Right forelimb (tissue), 1 donor: Measurements from ENCODE around the gene RIPK3.
"Not testable (repeated sequence)": the region's sequence is repeated elsewhere in the genome, so short reads cannot be mapped to it uniquely, and the experiment has no call there.

Experiments
- DNase-seq: peaks from one replicate; pipeline ENCODE4 v3.0.0-alpha.2; 2018

The RIPK3 gene

GRCh38 chr14:24339284-24340151 lies at the start of gene RIPK3:
RIPK3 (minus strand) TSS chr14:24339991; CDS start chr14:24339826, 165 bp downstream.
- DNase-seq, result no peak

- no peak for DNase-seq
These were observed 49.5 kb upstream of the RIPK3 start for GRCh38 chr14:24389226-24389848.

GRCh38 chr14:24388474-24389179 lies 48.8 kb upstream of the RIPK3 start:
- DNase-seq, result no peak

GRCh38 chr14:24387579-24387978 lies 47.8 kb upstream of the RIPK3 start:
- DNase-seq, result not testable (repeated sequence)

- DNase-seq, result no peak
These were observed 47.2 kb upstream of the RIPK3 start for GRCh38 chr14:24387009-24387345.

GRCh38 chr14:24385524-24385923 lies 45.7 kb upstream of the RIPK3 start:
- DNase-seq, result no peak

GRCh38 chr14:24384169-24384568 lies 44.4 kb upstream of the RIPK3 start:
- DNase-seq, result no peak

- no peak for DNase-seq
These were observed 42.2 kb upstream of the RIPK3 start for GRCh38 chr14:24382064-24382371.

GRCh38 chr14:24381363-24382063 lies 41.7 kb upstream of the RIPK3 start:
- no peak for DNase-seq

- no peak for DNase-seq
These were observed 40.3 kb upstream of the RIPK3 start for GRCh38 chr14:24379907-24380730.

GRCh38 chr14:24378981-24379906 lies 39.5 kb upstream of the RIPK3 start:
- DNase-seq, result no peak

GRCh38 chr14:24378327-24378726 lies 38.5 kb upstream of the RIPK3 start:
- no peak for DNase-seq

- no peak for DNase-seq
These were observed 37.9 kb upstream of the RIPK3 start for GRCh38 chr14:24377657-24378056.

- DNase-seq, result no peak
These were observed 37.3 kb upstream of the RIPK3 start for GRCh38 chr14:24377126-24377525.

GRCh38 chr14:24376448-24377070 lies 36.8 kb upstream of the RIPK3 start:
- no peak for DNase-seq

- DNase-seq, result no peak
These were observed 33.1 kb upstream of the RIPK3 start for GRCh38 chr14:24372701-24373416.

GRCh38 chr14:24371605-24372004 lies 31.8 kb upstream of the RIPK3 start:
- not testable (repeated sequence) for DNase-seq

- DNase-seq, result no peak
These were observed 31.0 kb upstream of the RIPK3 start for GRCh38 chr14:24370748-24371147.

GRCh38 chr14:24369907-24370687 lies 30.3 kb upstream of the RIPK3 start:
- no peak for DNase-seq
